HG03097 (cell line): ENCODE data around the gene SS18L1.

Experiments used
- ATAC-seq: cut with Tn5 transposase; IDR thresholded peaks from one replicate; pipeline ENCODE4 v1.9.1; 2021; ENCODE audit not compliant: unreplicated experiment, low FRiP score

Gene SS18L1

DNA sequence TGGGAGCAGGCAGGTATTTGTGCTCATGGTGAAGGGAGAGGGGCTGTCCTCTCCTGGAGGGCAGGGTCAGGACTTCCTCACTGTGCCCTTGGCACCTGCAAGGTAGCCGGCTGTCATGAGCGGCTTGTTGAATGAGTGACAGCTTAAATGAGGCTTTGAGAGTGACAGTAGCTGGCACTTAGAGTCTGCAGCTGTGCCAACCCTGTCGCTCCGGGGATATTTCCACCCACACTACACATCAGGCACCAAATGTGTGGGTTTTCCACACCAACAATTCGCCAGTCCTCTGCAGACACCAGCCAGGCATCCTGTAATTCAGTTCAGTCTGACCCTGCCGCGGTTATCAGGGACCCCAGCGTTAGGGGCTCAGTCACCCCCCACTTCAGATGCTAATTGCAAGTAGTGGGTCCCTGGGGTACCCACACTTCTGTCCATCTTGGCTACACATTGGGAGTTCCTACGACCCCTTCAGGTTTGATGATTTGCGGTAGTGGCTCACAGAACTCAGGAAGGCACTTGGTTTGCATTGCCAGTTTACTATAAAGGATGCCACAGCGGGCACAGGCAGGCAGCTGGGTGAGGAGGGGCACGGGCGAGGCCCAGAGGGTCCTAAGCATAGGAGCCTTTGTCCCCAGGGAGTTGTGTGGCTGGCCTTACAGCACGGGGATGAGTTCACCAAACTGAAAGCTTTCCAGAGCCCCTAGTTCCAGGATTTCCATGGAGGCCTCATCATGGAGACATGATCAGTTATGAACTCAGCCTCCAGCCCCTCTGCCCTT lies 48.4 kb downstream of the SS18L1 start:
- no peak for ATAC-seq

- ATAC-seq = no peak
Measured at GRCh38 chr20:62192635-62193034, 49.1 kb downstream of the SS18L1 start.

GRCh38 chr20:62193079-62194025 lies 49.8 kb downstream of the SS18L1 start:
- ATAC-seq = no peak

- ATAC-seq = no peak
Measured at GRCh38 chr20:62195075-62195405, 51.5 kb downstream of the SS18L1 start.

DNA sequence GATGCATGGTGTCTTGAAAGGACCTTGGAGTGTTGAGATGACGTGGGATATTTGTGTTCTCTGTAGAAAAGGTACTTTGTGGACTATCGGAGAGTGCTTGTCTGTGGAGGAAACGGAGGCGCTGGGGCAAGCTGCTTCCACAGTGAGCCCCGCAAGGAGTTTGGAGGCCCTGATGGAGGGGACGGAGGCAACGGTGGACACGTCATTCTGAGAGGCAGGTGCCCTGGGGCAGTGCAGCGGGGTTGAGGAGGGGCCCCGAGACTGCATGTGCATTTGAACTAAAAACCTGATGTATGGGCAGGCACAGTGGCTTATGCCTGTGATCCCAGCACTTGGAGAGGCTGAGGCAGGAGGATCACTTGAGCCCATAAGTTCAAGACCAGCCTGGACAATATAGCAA lies 52.2 kb downstream of the SS18L1 start:
- no peak for ATAC-seq

DNA sequence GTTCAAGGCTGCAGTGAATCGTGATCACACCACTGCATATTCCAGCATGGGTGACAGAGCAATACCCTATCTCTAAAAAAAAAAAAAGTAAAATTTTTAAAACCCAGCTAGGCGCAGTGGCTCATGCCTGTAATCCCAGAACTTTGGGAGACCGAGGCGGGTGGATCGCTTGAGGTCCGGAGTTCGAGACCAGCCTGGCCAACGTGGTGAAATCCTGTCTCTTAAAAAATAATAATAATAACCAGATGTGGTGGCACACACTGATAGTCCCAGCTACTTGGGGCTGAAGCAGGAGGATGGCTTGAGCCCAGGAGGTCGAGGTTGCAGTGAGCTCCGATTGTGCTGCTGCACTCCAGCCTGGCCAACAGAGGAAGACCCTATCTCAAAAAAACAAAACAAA lies 52.7 kb downstream of the SS18L1 start:
- no peak for ATAC-seq

- no peak for ATAC-seq
Measured at GRCh38 chr20:62197311-62197710, 53.7 kb downstream of the SS18L1 start.

DNA sequence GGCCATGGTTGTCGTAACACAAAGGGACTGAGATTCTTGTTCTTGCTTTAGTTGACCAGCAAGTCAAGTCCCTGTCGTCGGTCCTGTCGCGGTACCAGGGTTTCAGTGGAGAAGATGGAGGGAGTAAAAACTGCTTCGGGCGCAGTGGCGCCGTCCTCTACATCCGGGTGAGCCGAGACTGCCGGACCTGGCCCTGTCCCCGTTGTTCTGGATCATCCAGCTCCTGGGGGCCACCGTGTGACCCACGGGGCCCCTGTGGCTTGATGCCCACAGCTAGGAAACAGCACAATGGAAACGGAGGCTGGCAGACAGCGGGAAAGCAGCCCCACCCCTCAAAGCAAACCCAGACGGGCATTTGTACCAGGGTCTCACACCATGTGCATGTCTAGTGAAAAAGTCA lies 54.2 kb downstream of the SS18L1 start:
- ATAC-seq = no peak

- ATAC-seq = no peak
Measured at GRCh38 chr20:62198496-62198895, 54.9 kb downstream of the SS18L1 start.

- ATAC-seq = no peak
Measured at GRCh38 chr20:62198931-62199330, 55.4 kb downstream of the SS18L1 start.

DNA sequence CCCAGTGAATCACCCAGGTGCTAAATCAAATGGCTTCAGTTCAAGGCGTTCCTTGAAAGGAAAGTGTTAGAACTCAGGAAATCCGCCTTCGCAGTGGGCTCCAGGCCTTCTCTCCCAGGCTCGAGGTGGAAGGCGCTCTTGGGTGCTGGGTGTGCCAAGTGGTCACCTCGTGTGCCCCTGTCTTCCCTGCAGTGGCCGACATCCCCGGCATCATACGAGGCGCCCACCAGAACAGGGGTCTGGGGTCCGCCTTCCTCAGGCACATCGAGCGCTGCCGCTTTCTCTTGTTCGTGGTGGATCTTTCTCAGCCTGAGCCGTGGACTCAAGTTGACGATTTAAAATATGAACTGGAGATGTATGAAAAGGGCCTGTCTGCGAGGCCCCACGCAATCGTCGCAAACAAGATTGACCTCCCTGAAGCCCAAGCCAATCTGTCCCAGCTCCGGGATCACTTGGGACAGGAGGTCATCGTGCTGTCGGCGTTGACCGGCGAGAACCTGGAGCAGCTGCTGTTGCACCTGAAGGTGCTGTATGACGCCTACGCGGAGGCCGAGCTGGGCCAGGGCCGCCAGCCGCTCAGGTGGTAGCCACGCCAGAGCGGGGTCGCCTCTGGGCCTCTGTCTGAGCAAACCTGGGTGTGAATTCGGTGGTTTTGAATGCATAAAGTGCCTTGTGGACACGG lies 57.1 kb downstream of the SS18L1 start:
- no peak for ATAC-seq

DNA sequence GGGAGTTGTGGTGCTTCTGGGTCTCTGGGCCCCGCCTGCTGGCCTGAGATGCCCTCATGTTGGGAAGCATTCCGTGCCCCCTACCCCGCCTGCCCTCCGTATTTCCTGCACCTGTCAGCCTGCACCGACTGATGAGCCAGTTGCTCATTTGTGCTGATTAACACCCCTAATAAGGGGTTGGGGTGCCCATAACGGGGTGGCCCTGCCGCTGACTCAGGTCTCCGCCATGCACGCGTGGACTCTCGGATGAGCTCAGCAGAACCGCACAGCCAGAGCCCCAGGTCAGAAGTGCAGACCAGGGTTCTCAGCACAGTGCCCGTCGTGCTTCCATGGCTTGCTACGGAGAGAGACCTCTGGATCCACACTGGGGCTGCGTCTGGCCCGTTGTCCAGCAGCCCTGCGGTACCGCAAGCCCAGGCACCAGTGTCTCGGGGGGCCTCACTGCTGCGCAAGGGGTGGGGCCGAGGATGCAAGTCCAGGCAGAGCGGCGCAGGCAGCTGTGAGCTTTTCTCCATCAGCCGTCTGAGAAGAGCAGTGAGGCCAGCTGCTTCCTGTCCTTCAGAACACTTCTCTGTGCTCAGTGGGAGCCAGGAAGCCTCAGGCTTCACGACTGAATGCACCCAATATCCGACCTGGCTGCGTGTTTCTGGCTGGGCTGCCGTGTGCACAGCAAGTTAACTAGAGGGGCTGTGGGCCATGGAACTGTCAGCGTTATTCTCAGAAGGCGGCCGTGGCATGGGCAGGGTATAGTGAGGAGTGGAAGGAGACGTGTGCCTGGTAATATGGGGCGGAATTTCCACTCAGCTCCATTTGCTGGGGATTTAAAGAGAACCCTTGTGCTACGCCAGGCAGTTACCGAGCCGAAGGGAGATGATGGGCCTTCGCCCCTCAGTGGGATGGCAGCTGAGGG lies 57.9 kb downstream of the SS18L1 start:
- ATAC-seq = no peak

DNA sequence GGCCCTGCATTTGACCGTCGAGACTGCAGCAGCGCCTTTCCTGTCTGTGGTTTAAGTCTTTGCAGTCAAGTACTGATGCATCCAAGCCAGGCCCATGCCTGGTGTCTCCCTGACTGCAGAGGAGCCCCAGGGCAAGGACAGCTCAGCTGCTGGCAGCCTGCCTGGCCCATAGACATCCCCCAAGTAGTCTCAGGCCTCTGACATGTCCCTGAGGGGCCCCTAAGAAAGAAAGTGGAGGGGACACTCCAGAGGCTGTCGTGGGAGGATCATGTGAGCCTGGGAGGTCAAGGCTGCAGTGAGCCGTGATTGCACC lies 58.5 kb downstream of the SS18L1 start:
- ATAC-seq = no peak

GRCh38 chr20:62202676-62203377 lies 59.3 kb downstream of the SS18L1 start:
- no peak for ATAC-seq

DNA sequence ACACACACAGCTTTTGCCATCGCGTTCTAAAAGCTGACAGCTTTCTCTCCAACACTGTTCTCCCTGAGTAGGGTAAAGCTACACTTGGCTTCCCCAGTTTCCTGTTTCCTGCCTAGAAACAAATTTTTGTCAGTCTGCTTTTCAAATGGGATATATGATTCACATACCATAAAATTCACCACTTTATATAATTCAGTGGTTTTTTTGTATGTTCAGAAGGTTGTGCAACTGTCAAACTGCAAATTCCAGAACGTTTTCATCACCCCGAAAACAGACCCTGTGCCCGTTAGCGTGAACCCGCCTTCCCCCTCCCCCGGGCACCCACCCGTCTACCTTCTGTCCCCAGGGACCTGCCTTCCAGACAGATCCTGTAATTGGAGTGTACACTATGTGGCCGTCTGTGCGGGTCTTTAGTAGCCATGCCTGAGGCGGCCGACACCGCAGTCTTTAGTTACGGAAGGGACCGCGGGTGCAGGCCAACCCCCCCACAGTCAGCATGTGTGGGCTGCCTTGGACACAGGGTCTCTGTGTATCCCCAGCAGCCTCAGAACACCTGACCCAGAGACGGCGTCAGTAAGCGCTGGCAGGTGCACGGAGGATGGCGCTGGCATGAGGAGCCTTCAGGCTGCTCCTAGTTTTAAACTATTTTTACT lies 59.9 kb downstream of the SS18L1 start:
- ATAC-seq = no peak

- ATAC-seq = no peak
Measured at GRCh38 chr20:62205618-62206387, 62.2 kb downstream of the SS18L1 start.

GRCh38 chr20:62206388-62206775 lies 62.8 kb downstream of the SS18L1 start:
- ATAC-seq = no peak

DNA sequence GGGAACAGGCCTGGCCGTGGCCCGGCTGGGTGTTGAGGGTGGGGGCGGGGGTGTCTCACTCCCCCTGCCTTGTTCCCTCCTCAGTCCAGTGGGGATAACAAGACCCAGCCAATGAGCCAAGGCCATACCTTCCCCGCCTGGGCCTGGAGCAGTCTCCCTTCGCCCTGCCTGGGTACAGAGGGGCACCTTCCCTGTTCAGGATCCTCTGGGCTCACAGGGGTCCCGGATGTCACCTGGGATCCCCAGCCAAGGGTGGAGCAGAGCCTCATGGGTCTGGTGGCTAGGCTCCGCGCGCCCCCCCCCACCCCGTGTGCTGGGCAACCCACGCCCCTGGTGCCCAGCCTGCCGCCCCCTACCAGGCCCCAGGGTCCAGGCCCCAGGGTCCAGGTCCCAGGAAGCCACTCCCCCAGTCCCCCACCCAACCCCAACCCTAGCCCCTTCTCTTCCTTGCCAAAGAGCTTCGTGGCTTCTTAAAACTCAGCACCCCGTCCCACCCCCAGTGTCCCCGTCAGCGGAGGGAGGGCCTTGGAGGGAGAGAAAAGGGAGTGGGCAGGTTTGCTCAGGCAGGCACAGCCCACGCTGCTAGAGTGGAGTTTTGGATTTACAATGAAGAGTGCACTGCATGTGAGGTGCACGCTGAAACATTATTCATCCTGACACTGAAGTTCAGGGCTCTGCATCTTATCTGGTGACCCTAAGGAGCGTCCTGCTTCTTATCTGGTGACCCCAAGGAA lies 64.7 kb downstream of the SS18L1 start:
- ATAC-seq = no peak
